ENCODE measurements around the gene DNER. TPM values are rescaled to one million over a fixed set of nuclear protein-coding genes. Genes with fewer than 3 reads are reported as not detected.

The DNER gene
- total RNA-seq, 1 experiment from 2014 or later, result 2.9 TPM

- ChIA-PET CTCF (no interaction called here), POLR2A (no interaction called here), RAD21 (ENCODE audit: low non-redundant PET in 1 of 2, low total read pairs in 2 of 2, uncharacterized antibody in 2 of 2, unreplicated experiment in 2 of 2) (no interaction called here)
- ATAC-seq (no peak), DNase-seq (ENCODE audit: low read depth, low spot score) (no peak)
- Histone ChIP-seq H4K20me1 (ENCODE audit: insufficient read depth) (no peaks in the 10 kb centered on the region), H2AFZ (ENCODE audit: low read depth, low read length, poor library complexity, severe bottlenecking) (no peak overlapping the region), H3K79me2 (ENCODE audit: insufficient read depth, low read length) (no peaks in the 10 kb centered on the region), H3K36me3 (ENCODE audit: control insufficient read depth in 1 of 2, insufficient read depth in 2 of 2, low read length in 2 of 2) (no peaks in the 10 kb centered on the region), H3K27ac (ENCODE audit: low read depth, low read length) (no peak overlapping the region), H3K4me3 (replicated peaks in 1 of 2; ENCODE audit: low read depth in 1 of 2, low read length in 2 of 2) (no peak overlapping the region), H3K27me3 (ENCODE audit: insufficient read depth, low read length) (no peaks in the 10 kb centered on the region; the same call in 1 of the 2 replicates), H3K9me2 (ENCODE audit: insufficient read depth) (no peaks in the 10 kb centered on the region), H3K4me1 (ENCODE audit: control insufficient read depth in 1 of 2, insufficient read depth in 2 of 2, low read length in 2 of 2) (no peaks in the 10 kb centered on the region), H3K9ac (ENCODE audit: low read length) (no peak overlapping the region), H3K4me2 (ENCODE audit: low read length) (no peak overlapping the region), H3K9me3 (ENCODE audit: control insufficient read depth in 1 of 2, insufficient read depth in 1 of 2, low read depth in 1 of 2, low read length in 2 of 2) (no peaks in the 10 kb centered on the region)
- BruUV-seq (replicated peaks), result no TSS peak
- TF ChIP-seq JUND (IDR thresholded peaks at IDR 0.05), result no peak
- no peak for TF ChIP-seq CEBPB (IDR thresholded peaks at IDR 0.05; ENCODE audit: low read depth)
- TF ChIP-seq REST (IDR thresholded peaks at IDR 0.05; ENCODE audit: low read depth), result no peak
- no peak for TF ChIP-seq ZFX (IDR thresholded peaks at IDR 0.05)
- no peak for TF ChIP-seq MAX (IDR thresholded peaks at IDR 0.05)
- no peak for TF ChIP-seq SRF (IDR thresholded peaks at IDR 0.05; ENCODE audit: low read depth)
- no peak for TF ChIP-seq CBX3 (IDR thresholded peaks at IDR 0.05; ENCODE audit: low read depth)
- TF ChIP-seq EGR1 (IDR thresholded peaks at IDR 0.05; ENCODE audit: low read depth), result no peak
- no peak for TF ChIP-seq FOSL1 (IDR thresholded peaks at IDR 0.05; ENCODE audit: low read depth)
- TF ChIP-seq ELF1 (IDR thresholded peaks at IDR 0.05; ENCODE audit: borderline replicate concordance, low read depth), result no peak
- no peak for TF ChIP-seq SIN3A (IDR thresholded peaks at IDR 0.05; ENCODE audit: low read depth)
- TF ChIP-seq ZBTB33 (IDR thresholded peaks at IDR 0.05; ENCODE audit: extremely low read depth, insufficient replicate concordance, low read length), result no peak
- TF ChIP-seq ATF3 (IDR thresholded peaks at IDR 0.05), result no peak
- TF ChIP-seq POLR2AphosphoS5 (IDR thresholded peaks at IDR 0.05; ENCODE audit: low read depth, low read length), result no peak
- TF ChIP-seq POLR2A (IDR thresholded peaks at IDR 0.05; ENCODE audit: borderline replicate concordance, extremely low read depth, insufficient read depth, insufficient read length), result no peak
- no peak for TF ChIP-seq EZH2 (IDR thresholded peaks at IDR 0.05)
- TF ChIP-seq EZH2phosphoT487 (IDR thresholded peaks at IDR 0.05; ENCODE audit: borderline replicate concordance), result no peak
- TF ChIP-seq SP1 (IDR thresholded peaks at IDR 0.05; ENCODE audit: low read depth), result no peak
- TF ChIP-seq CTCF (IDR thresholded peaks at IDR 0.05 in 2 of 3, conservative IDR thresholded peaks at IDR 0.05 in 1 of 3; ENCODE audit: borderline replicate concordance in 1 of 3, insufficient read depth in 1 of 3, low read depth in 2 of 3, low read length in 2 of 3), result no peak
- intact Hi-C loops (cut with micrococcal nuclease), result no loop called here
These were observed 22.7 kb downstream of the DNER start for GRCh38 chr2:229691631-229692030.

All from HCT116 (cell line).